Measurements from ENCODE around the gene CMTM8.

CMTM8 gene

GRCh38 chr3:32403663-32404062, 165.2 kb downstream of the CMTM8 start:
- H3K4me3 ChIP-seq (ENCODE audit: low read depth, low read length) = no peak overlapping the region
- no peak for TF ChIP-seq CTCF (IDR thresholded peaks at IDR 0.05; ENCODE audit: low read depth, low read length)

- no peak overlapping the region for H3K4me3 ChIP-seq (ENCODE audit: low read depth, low read length)
- no peak for TF ChIP-seq CTCF (IDR thresholded peaks at IDR 0.05; ENCODE audit: low read depth, low read length)
These were observed 166.2 kb downstream of the CMTM8 start for GRCh38 chr3:32404714-32405113.

GRCh38 chr3:32405155-32405554, 166.7 kb downstream of the CMTM8 start:
- TF ChIP-seq CTCF (IDR thresholded peaks at IDR 0.05; ENCODE audit: low read depth, low read length) = no peak
- H3K4me3 ChIP-seq (ENCODE audit: low read depth, low read length) = no peak overlapping the region

- no peak for TF ChIP-seq CTCF (IDR thresholded peaks at IDR 0.05; ENCODE audit: low read depth, low read length)
- no peak overlapping the region for H3K4me3 ChIP-seq (ENCODE audit: low read depth, low read length)
These were observed 167.3 kb downstream of the CMTM8 start for GRCh38 chr3:32405711-32406323.

- H3K4me3 ChIP-seq (ENCODE audit: low read depth, low read length) = no peak overlapping the region
- TF ChIP-seq CTCF (IDR thresholded peaks at IDR 0.05; ENCODE audit: low read depth, low read length) = no peak
These were observed 168.3 kb downstream of the CMTM8 start for GRCh38 chr3:32406486-32407408.

GRCh38 chr3:32410367-32411246, 172.1 kb downstream of the CMTM8 start:
- no peak overlapping the region for H3K4me3 ChIP-seq (ENCODE audit: low read depth, low read length)
- no peak for TF ChIP-seq CTCF (IDR thresholded peaks at IDR 0.05; ENCODE audit: low read depth, low read length)

Data from WI38 (cell line).